WI38 (cell line): ENCODE measurements around the gene PRKCB.
"Not testable (repeated sequence)": the region's sequence is repeated elsewhere in the genome, so short reads cannot be mapped to it uniquely, and the experiment has no call there.

Source experiments
- H3K4me3 ChIP-seq: 2 replicates; pipeline ENCODE4 v1.5.1; 2011; ENCODE audit warnings: low read depth, mild to moderate bottlenecking, control low read depth, low read length
- CTCF ChIP-seq: IDR thresholded peaks from 2 replicates; pipeline ENCODE4 v1.5.1; 2012; ENCODE audit warnings: low read depth, mild to moderate bottlenecking, control low read depth, low read length

PRKCB gene

DNA sequence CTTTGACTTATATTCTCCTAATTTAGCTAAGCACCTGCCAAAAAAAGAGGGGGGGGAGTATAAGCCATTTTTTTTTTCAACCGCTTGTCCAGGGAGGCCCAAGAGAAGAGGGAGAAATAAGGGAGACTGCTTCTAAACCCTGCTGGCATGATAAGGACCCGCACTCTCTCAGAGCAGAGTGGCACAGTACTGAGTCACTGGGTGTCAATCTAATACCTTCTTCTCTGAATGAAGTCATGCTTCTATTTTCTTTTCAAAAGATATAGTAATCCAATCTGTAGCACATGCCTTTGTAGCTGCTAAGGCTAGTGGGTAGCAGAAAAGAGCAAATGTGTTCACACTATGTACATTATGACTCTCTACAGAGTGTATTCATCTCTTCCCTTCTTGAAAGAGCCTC is 385.4 kb downstream of the PRKCB start:
- H3K4me3 ChIP-seq, result no peak overlapping the region
- TF ChIP-seq CTCF, result no peak

DNA sequence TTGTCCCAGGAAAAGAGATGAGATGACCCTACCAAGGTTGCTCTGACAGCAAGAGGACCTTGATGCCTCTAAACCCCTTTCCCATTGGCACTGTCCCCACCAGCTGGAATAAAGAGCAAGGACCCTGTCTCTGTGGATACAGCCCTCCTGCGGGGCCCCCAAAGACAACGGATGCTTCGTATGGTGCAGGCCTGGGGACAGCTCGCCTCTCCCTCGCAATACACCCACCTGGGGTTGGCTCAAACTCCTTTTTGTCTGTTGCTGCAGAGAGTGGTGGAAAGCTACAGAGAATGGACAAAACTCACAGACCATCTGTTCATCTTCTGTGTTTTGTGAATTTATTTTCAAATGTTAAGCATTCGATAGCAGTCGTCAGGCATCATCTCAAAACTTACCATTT is 392.7 kb downstream of the PRKCB start:
- no peak for TF ChIP-seq CTCF
- no peak overlapping the region for H3K4me3 ChIP-seq

DNA sequence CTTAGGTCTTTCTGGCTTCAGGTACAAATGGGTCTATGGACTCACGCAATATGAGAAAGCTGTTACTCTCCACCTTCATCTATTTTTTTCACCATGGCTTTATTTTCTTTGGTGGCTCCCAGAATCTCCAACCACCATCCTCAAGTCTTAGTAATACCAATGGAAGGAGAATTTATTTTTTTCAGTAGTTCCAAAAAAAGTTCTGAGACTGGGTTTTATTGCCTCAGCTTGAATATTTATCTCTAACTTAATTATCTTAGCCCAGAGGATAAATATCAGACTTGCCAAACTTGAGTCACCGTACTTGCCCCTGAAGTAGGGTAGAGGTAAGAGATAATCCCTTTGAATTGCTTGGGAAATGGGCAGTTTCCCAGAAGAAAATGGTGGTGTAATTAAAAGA is 397.2 kb downstream of the PRKCB start:
- no peak for TF ChIP-seq CTCF

DNA sequence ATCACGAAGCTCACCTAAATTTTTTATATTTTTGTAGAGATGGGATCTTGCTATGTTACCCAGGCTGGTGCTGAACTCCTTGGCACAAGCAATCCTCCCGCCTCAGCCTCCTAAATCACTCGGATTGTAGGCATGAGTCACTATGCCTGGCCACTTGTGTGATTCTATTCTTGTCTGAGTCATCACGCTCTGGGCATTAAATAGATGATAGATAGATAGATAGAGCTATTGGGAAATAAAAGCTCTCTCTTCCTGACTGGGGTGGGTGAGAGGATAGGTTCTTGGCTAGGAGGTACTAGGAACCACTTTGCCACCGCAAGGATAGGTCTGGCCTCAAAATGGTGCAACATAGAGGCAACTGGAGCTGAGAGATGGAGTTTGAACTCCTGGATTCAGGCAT is 399.0 kb downstream of the PRKCB start:
- TF ChIP-seq CTCF, result no peak
- no peak overlapping the region for H3K4me3 ChIP-seq

More for the DNA sequence above, 397.2 kb downstream of the PRKCB start:
- H3K4me3 ChIP-seq, result no peak overlapping the region

DNA sequence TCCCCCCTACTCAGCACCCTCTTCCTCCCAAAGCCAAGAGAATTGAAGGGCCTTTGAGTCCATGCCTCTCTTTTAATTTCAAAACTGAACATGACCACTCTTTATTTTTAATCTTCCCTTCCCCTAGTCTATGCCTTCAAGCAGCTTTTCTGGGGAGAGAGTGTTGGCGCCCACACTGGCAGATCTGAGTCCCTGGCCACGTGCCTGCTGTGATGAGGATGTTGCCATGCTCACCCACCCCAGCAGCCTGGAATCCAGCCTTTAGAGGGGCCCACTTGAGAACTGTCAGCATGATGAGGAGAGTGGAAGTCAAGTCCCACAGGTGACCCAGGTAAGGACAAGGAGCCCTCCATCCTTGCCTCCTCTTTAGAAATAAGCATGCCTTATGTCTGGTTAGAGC is 400.0 kb downstream of the PRKCB start:
- TF ChIP-seq CTCF, result no peak

GRCh38 chr16:24238846-24239245 is 403.1 kb downstream of the PRKCB start:
- not testable (repeated sequence) for H3K4me3 ChIP-seq

More for the DNA sequence above, 400.0 kb downstream of the PRKCB start:
- no peak overlapping the region for H3K4me3 ChIP-seq

GRCh38 chr16:24246911-24247607 is 411.3 kb downstream of the PRKCB start:
- no peak for TF ChIP-seq CTCF
- no peak overlapping the region for H3K4me3 ChIP-seq

- H3K4me3 ChIP-seq, result no peak overlapping the region
- TF ChIP-seq CTCF, result peak; percentile 48
Observed at GRCh38 chr16:24253192-24253591, 417.4 kb downstream of the PRKCB start.
